Osteocyte (in vitro differentiated cells): Measurements from ENCODE around the gene FRMD6. TPM values are rescaled to one million over a fixed set of nuclear protein-coding genes. Genes with fewer than 3 reads are reported as not detected.

Source experiments
- DNase-seq: peaks from one replicate; pipeline ENCODE4 v3.0.0; 2021; ENCODE audit warnings: mixed read lengths; ENCODE audit not compliant: unreplicated experiment; ENCODE audit errors: extremely low spot score
- H3K27ac Mint-ChIP-seq: one replicate; pipeline ENCODE4 v1.8.0; 2021; ENCODE audit warnings: mild to moderate bottlenecking, mixed read lengths; ENCODE audit not compliant: unreplicated experiment
- H3K27me3 Mint-ChIP-seq: one replicate; pipeline ENCODE4 v1.8.0; 2021; ENCODE audit warnings: mixed read lengths; ENCODE audit not compliant: unreplicated experiment
- H3K36me3 Mint-ChIP-seq: one replicate; pipeline ENCODE4 v1.8.0; 2021; ENCODE audit warnings: mixed read lengths; ENCODE audit not compliant: unreplicated experiment
- H3K4me1 Mint-ChIP-seq: one replicate; pipeline ENCODE4 v1.8.0; 2021; ENCODE audit warnings: mixed read lengths; ENCODE audit not compliant: unreplicated experiment
- H3K4me3 Mint-ChIP-seq: one replicate; pipeline ENCODE4 v1.8.0; 2021; ENCODE audit warnings: mild to moderate bottlenecking, moderate library complexity, mixed read lengths; ENCODE audit not compliant: unreplicated experiment
- H3K9me3 Mint-ChIP-seq: one replicate; pipeline ENCODE4 v1.8.0; 2021; ENCODE audit warnings: mixed read lengths; ENCODE audit not compliant: unreplicated experiment
- CTCF ChIP-seq: fragments of 200-600 bp; sonication (generic); IDR thresholded peaks from 2 replicates; pipeline ENCODE4 v1.5.0; 2021; ENCODE audit warnings: antibody characterized with exemption, mild to moderate bottlenecking, moderate library complexity
- total RNA-seq: library from RNA; stranded (reverse); gene quantifications from 2 replicates; pipeline ENCODE4 v1.2.1, GENCODE V29; 2021

Gene FRMD6
- total RNA-seq, 1 donor from 2014 or later = 124 TPM

GRCh38 chr14:51717766-51718165 lies 66.1 kb downstream of the FRMD6 start:
- Mint-ChIP-seq H3K27me3 (no peaks in the 10 kb centered on the region), H3K4me3 (no peak overlapping the region), H3K27ac (peak overlapping the region; percentile 16), H3K36me3 (peaks cover 64% of the 10 kb centered on the region), H3K4me1 (peaks cover 23% of the 10 kb centered on the region), H3K9me3 (no peaks in the 10 kb centered on the region)
- no peak for TF ChIP-seq CTCF
- DNase-seq = no peak

GRCh38 chr14:51719955-51720354 lies 68.2 kb downstream of the FRMD6 start:
- Mint-ChIP-seq H3K27ac (peak overlapping the region; percentile 18), H3K27me3 (no peaks in the 10 kb centered on the region), H3K4me3 (no peak overlapping the region), H3K9me3 (no peaks in the 10 kb centered on the region), H3K36me3 (peaks cover 67% of the 10 kb centered on the region), H3K4me1 (peaks cover 27% of the 10 kb centered on the region)
- DNase-seq = no peak
- no peak for TF ChIP-seq CTCF

GRCh38 chr14:51723990-51724389 lies 72.3 kb downstream of the FRMD6 start:
- Mint-ChIP-seq H3K4me3 (no peak overlapping the region), H3K27ac (peak overlapping the region; percentile 34), H3K9me3 (no peaks in the 10 kb centered on the region), H3K4me1 (peaks cover 11% of the 10 kb centered on the region), H3K27me3 (no peaks in the 10 kb centered on the region), H3K36me3 (peaks cover 78% of the 10 kb centered on the region)
- DNase-seq = no peak
- TF ChIP-seq CTCF = no peak

- Mint-ChIP-seq H3K27ac (peak overlapping the region; percentile 34), H3K27me3 (no peaks in the 10 kb centered on the region), H3K4me3 (no peak overlapping the region), H3K9me3 (no peaks in the 10 kb centered on the region), H3K36me3 (peaks cover 79% of the 10 kb centered on the region), H3K4me1 (peaks cover 10% of the 10 kb centered on the region)
- DNase-seq = no peak
- no peak for TF ChIP-seq CTCF
Observed at GRCh38 chr14:51724650-51725049, 72.9 kb downstream of the FRMD6 start.

- no peak for TF ChIP-seq CTCF
- H3K27me3 Mint-ChIP-seq = no peaks in the 10 kb centered on the region
- H3K9me3 Mint-ChIP-seq = no peaks in the 10 kb centered on the region
- no peak overlapping the region for H3K4me3 Mint-ChIP-seq
- DNase-seq = no peak
- H3K27ac Mint-ChIP-seq = no peak overlapping the region
- H3K4me1 Mint-ChIP-seq = peaks cover 10% of the 10 kb centered on the region
- H3K36me3 Mint-ChIP-seq = peaks cover 76% of the 10 kb centered on the region
Observed at GRCh38 chr14:51725061-51725460, 73.4 kb downstream of the FRMD6 start.
